GM20000 (cell line): ENCODE measurements around the gene L3MBTL3.
"Not testable (repeated sequence)": the region's sequence is repeated elsewhere in the genome, so short reads cannot be mapped to it uniquely, and the experiment has no call there.

Source experiments
- DNase-seq: peaks from one replicate; pipeline ENCODE4 v3.0.0; 2012; ENCODE audit warnings: low spot score
- CTCF ChIP-seq: IDR thresholded peaks from 2 replicates; pipeline ENCODE4 v1.5.1; 2012; ENCODE audit warnings: mild to moderate bottlenecking, control low read depth; ENCODE audit errors: extremely low read depth, missing control alignments

The L3MBTL3 gene

GRCh38 chr6:130162421-130162820 is 144.0 kb downstream of the L3MBTL3 start:
- no peak for DNase-seq
- no peak for TF ChIP-seq CTCF

GRCh38 chr6:130163266-130163665 is 144.9 kb downstream of the L3MBTL3 start:
- DNase-seq, result no peak
- no peak for TF ChIP-seq CTCF

- no peak for TF ChIP-seq CTCF
- DNase-seq, result no peak
These were observed 145.9 kb downstream of the L3MBTL3 start for GRCh38 chr6:130164251-130164650.

GRCh38 chr6:130167655-130168054 is 149.3 kb downstream of the L3MBTL3 start:
- TF ChIP-seq CTCF, result no peak
- no peak for DNase-seq

GRCh38 chr6:130170160-130170559 is 151.8 kb downstream of the L3MBTL3 start:
- not testable (repeated sequence) for DNase-seq

- DNase-seq, result not testable (repeated sequence)
These were observed 155.1 kb downstream of the L3MBTL3 start for GRCh38 chr6:130173377-130174004.

GRCh38 chr6:130176378-130176777 is 158.0 kb downstream of the L3MBTL3 start:
- no peak for TF ChIP-seq CTCF

GRCh38 chr6:130178692-130179091 is 160.3 kb downstream of the L3MBTL3 start:
- DNase-seq, result no peak
- TF ChIP-seq CTCF, result no peak

More at GRCh38 chr6:130176378-130176777, 158.0 kb downstream of the L3MBTL3 start:
- DNase-seq, result no peak
